Islet precursor cell (in vitro differentiated cells): ENCODE data around the gene SUPT3H.
A peak's percentile ranks its signal among the peaks of the same experiment; 100 is the strongest.
"Not testable (repeated sequence)": the region's sequence is repeated elsewhere in the genome, so short reads cannot be mapped to it uniquely, and the experiment has no call there.

Experiments used
- DNase-seq: peaks from one replicate; pipeline ENCODE4 v3.0.0-alpha.2; 2018

SUPT3H gene

DNA sequence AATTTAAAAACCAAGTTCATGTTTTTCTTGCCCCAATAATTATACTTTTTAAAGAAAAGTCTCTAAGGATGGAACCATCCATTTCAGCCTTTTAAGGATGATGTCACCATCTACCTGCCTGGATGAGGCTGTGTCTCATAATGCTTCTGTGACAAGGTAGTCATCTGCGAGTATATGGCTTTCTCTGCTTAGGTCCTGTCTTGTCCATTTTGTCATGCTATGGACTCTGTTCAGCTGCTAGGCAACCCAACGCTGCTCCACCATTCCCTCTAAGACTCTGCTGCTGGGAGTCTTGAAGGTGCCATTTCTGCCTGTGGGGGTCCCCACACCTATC, 509.4 kb downstream of the SUPT3H start:
- DNase-seq = no peak

DNA sequence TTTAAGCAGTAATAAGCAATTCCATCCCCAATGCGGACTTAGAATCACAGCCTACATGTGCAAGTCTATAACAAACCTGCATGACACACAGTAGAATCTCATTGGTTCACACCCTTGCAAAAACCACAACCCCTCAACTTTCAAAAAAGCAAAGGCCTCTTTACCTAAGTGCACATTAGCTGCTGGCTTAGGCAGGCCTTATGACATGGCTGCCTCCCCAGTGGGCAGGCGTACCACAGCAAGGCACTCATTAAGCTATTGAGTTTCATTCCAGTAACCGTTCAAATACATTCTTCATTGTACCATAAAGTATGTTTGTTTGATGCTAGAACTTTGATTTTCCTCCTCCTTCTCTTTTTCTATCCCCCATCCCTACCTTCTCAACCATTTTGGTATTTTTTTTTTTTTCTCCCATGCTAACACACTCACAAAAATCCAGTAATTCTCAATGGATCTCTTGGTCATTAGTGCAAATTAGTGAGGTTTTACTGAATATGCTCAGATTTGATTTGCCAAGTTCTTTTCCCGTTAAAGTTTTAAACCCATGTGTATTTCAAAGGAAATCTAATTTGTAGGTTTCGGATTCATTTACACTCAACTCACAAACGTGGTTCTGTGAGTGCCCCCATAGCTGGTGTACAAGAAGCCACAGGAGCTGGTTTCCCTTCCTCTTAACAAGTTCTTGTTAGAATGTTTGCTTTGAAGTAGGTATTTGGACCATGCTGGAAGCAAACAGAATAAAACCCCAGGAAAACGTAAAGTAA, 510.0 kb downstream of the SUPT3H start:
- DNase-seq = no peak

DNA sequence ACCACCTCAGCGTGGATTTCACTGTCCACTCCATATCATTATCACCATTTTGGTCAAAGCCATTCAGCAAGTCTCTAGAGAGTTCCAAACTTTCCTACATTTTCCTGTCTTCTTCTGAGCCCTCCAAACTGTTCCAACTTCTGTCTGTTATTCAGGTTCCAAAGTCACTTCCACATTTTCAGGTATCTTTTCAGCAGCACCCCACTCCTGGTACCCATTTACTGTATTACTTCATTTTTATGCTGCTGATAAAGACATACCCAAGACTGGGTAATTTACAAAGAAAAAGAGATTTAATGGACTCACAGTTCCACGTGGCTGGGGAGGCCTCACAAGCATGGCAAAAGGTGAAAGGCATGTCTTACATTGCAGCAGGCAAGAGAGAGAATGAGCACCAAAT, 512.5 kb downstream of the SUPT3H start:
- DNase-seq = not testable (repeated sequence)

DNA sequence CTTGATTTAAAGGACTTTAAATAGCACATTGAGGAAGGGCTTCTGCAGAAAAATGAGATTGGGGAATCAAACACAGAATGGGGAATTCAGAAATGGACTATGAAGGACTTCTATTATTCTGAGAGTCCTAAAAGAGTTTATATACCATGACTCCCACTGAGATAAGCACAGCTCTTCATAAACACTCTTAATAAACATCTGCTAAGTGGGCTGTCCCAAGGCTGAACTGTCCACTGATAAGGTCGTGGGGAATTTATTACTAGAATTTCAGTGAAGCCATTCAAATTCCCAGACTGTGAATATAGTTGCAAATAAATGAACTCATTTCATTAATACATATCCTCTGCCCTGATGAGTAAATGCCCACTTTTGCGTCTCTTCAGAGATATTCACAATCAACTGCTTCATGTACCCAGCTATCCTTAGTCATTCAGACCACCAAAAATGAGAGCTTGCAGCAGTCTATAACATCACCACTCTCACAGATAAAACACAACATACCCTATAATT, 517.8 kb downstream of the SUPT3H start:
- DNase-seq = no peak

DNA sequence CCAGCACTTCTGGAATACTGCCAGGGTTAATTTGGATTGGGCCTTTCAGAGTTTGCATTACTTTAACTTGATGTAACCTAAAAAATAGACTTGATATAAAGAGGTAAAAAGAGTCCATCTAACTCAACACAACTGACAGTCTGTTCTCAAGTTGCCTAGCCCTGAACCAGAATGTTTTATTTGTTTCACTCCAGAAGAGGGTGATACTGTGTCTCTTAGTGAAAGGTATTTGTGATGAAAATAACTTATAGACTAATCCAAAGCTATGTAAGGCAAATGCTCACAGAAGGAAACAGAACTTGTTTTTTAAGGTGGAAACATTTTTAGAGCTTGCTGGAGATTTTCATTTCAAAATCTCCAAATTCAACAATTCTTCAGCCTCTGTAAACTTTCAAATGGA, 518.7 kb downstream of the SUPT3H start:
- DNase-seq = no peak

DNA sequence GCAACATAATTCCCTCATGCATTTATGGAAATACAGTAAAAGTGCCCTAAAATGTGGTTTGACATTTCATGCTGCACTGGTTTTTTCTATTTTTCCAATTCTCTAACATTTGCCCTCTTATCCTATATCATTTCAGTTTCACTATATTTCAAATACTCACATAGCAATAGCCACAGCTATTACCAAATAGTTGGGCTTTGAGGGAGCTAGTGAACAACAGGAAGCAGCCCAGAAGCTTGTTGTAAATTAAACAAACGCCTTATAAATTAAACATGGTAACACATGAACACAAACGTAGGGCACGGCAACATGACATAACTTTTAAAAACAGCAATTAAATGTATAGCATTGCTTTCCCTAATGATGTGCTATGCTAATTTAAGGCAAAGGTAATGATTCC, 521.3 kb downstream of the SUPT3H start:
- DNase-seq = no peak

DNA sequence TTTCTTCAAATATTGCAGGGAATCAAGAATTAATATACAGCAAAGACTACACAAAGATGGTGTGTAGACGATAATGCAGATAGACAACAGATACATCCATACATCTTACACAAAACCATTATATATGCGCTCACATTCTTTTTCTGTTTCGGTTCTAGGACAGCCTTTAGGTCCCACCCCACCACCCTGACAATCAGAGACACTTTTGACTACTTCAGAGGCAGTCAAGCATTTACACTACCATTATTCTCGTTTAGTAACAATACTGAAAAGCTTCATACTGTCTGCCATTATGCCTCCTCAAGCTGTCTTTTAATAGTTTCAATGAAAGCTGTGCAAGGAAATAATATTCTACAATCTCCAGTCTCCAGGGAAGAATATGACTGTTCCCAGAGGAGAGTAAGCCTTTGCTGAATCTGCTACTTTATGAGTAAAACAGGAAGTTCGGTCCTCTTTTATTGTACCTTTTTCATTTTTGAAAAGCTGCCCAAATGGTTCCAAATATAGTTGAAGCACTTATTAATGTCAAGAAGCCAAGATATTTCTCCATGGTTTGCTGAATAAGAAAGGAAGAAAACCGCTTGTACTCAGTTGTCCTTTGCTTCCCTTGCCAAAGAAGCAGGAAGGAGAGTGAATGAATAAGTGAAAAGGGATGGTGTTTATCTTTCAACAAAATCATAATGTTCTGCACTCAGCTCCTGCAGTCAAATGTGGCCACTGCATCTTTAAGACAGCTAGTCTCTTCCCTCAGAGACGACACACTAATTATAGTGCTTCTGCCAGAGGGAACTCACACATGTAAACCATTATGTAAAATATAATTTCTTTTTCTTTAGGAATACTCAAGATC, 521.9 kb downstream of the SUPT3H start:
- no peak for DNase-seq

DNA sequence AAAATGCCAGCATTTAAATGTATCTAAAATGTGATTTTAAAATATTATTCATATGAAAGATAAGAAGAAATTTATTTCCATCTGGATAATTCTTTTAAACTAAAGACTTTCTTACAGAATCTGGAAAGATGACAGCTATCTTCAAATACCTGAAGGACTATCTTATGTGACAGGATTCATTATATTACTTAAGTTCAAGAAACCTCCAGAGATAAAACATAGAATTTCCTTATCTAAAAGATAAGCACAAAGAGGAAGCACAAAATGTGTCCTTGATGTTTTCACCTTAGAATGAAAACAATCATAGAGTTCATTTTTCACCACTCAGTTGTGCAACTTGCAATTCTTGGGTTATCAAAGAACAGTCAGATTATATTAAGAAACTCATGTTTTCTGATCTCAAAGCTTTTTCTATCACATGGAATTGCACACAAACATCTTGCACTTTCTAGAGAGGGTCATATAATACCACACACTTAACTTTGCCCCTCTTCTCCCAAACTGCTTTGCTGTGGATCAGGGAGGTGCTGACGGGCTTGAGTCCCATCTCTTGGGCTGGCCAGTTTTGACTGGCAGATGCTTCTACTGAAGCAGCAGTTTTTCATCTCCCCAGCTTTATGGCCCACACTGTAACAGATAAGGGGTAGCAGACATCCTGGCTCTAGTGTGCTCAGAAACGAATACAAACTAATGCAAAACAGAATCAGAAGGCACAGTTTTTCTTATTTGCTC, 522.9 kb downstream of the SUPT3H start:
- DNase-seq = no peak

DNA sequence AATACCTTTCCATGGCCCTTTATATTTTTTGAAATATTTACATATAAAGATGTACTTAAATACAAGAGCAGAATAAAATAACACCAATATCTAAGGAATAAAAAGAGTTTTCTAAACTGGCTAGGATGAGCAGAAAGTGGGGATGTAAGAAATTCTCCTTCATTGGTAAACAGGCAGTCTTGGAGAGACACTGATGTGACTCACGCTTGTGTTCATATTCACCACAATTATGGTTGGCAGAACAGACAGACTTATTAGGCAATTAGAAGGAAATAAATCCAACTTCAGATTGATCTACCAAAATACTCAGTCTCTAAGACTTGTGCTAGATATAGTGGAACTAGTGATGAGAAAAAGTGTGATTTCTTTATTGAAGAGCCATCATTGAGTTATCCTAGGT, 526.6 kb downstream of the SUPT3H start:
- no peak for DNase-seq

DNA sequence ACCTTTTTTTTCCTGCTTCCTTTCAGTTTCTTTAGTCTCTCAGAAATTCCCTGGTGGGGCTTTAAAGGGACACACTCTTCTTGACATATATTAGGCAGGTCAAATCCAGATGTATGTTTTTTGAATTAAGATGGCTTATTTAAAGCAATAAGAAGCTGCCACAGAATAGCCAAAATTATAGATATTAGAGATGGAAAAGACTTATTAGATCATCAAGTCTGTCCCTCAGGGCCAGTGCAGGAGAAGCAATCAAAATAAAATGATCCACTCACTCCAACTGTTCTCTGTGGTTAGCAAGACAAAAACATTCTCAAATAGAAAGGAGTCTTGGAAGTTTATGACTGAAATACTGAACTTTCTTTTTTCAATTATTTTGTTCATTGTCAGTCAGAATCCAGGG, 527.4 kb downstream of the SUPT3H start:
- no peak for DNase-seq

DNA sequence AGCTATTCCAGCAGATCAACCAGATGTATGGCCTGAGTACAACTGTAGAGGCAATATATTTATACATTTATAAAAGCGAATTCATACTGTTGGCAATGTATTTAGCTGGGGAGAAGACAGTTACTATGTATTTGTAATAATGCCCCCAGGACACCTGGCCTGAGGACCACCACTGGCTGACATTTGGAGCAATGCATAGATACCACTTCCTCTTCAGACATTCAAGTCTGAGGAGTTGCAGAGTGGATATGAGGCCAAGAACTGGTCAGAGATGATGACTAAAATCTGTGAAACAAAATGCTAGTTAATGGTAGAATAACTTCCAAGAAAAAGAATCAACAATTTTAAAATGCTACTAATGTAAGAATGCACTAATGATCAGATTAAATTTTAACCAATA, 527.9 kb downstream of the SUPT3H start:
- no peak for DNase-seq

DNA sequence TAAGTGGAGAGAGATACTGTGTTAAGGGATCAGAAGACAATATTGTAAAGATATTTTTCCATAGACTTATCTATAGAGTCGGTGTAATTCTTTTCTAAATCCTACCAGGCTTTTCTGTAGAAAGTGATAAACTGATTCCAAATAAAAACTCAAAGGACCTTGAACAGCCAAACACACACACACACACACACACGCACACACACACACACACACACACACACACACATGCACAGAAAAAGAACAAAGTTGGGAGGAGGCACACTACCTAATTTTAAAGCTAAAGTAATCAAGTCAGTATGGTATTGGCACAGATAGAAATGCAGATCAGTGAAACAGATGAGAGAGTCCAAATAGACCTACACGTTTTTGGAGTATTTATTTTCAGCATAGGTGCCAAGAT, 534.0 kb downstream of the SUPT3H start:
- DNase-seq = no peak

DNA sequence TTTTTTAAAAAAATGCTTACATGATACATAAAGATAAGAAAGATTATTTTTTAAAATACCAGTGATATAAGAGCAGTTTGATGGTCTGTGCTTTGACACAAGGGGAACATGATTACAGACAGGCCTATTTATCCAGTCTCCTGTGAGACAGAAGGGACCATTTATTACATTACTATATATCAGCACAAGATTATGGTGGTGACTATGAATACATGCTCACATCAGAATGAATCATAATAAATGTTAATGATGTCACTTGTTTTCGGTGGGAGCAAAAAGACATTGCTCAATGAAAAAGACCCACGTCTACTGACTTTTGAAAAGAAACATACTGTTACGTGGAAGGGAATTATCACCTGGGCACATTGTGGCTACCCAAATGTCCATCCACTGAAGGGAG, 535.1 kb downstream of the SUPT3H start:
- no peak for DNase-seq

DNA sequence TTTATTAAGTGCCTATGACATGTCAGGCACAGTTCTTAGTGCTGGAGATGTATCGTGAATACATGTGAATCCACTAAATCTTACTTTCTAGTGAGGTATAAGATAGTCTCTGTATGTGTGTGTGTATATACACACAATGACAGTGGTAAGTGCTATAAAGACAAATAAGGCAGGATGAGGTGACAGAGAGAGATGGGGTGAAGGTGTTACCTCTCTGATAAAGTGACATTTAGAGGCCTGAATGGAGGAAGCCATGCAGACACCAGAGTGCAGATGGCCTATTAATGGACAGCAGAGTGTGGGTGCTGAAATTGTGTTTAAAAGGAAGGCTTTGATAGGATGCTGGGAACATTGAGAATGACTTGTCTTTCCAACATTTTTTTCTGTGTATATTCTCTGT, 535.9 kb downstream of the SUPT3H start:
- no peak for DNase-seq

DNA sequence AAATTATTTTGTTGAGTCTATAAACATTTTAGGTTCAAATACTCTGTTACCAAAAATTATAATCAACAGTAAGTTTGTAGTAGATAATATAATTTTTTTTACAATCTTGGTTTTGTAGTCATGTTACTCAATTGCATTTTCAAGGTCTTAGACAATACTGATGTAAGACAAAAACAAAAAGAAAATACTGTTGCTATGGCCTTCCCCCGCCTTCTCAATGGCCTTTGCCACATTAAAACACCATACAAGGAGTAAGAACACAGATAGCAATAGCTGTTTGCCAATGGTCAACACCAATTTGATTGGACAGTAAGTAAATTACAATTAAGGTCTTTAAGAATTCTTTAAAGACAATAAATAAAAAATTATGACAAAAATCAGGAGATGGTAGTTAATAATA, 540.0 kb downstream of the SUPT3H start:
- no peak for DNase-seq

DNA sequence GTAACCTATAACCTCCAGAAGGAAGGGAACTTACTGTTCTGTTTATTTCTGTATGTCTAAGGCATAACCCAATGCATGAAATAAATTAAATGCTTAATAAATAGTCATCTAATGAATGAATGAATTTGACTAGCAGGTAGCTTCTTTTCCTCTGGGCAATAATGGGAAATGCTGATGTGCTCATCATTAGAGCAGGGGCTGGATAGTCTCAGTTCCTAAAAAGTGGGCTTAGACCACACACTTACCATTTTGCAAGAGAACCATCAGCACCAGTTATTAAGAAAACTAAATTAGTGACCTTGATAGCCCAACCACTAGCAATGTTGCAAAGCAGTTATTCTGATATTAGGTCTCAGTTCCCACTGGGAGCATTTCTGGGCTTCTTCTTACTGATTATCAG, 540.5 kb downstream of the SUPT3H start:
- no peak for DNase-seq

DNA sequence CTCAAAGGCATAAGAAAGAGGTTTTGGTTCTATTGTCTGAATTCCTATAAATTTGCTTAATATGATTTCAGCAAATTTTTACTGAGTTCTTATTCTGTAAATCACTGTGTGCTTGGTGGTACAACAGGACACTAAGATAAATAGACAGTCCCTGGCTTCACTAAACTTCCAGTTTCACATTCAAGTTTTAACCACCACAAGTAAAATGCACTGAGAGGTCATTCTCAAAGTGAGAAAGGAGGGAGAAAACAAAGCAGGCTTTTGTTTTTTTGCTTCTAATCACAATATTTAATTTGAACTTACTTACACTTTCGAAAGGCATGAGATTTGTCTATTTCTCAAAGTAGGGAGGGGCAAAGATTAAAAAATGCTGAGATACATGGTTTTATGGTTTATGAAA, 544.5 kb downstream of the SUPT3H start:
- no peak for DNase-seq

DNA sequence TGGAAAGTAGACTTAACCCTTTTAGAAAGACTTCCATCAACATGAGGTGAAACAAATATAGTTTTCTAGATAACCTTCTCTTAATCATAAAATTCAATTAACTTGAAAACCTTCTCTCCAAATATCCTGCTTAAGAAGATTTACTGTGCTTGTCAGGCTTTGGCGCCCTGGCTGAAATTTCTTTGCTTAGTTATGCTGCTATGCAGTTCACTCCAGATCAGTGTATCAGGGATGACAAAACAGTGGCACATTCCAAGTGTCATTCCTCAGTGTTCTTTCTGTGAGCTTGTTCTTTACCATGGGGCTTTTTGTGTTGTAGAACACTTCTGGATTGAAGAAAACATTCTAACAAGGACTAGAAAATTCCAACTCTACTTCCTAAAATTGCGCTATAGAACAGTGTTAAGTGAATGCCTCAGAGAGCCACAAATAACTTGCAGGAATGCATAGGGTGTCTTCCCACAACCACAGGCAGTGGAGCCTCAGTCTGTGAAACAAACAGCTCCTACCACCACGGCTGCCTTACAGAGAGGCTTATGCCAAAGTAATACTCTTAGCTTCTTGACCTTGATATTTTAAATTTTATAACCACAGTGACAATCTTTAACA, 546.6 kb downstream of the SUPT3H start:
- peak; percentile 80 for DNase-seq

DNA sequence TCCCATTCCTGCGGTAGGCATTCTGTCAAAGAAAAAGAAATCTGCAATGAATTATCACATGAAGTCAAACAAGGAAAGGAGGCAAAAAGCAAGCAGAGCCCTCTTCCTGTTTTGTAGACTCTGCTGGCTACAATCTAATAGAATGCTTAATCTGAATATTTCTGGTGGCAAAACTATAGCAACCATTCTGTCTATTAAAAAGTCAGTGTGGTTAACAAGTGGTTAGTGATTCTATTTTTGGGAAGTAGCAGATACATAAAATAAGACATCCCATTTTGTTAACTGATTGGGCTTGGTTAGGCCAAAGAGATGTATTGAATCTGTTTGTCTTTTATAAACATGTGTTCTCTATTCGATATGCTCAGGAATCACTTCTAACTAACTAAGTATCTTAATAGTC, 547.9 kb downstream of the SUPT3H start:
- no peak for DNase-seq

DNA sequence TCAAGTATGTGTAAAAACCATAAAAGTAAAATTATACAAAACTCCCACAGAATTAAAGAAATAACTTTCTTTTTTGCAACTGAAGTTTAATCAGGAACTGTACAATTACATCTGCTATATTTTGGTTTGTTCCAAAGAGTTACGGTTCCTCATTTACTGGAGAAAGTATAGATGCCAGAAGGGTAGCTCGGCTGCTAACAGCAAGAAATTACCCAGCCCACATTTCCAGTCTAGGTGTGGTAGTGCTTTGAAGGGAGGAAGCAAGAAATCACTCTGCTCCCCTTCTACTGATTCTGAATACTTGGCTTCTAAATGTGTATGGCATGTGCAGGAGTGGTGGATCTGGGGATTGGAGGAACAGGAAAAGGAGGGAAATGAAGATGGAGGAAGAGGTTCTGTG, 549.0 kb downstream of the SUPT3H start:
- DNase-seq = no peak

DNA sequence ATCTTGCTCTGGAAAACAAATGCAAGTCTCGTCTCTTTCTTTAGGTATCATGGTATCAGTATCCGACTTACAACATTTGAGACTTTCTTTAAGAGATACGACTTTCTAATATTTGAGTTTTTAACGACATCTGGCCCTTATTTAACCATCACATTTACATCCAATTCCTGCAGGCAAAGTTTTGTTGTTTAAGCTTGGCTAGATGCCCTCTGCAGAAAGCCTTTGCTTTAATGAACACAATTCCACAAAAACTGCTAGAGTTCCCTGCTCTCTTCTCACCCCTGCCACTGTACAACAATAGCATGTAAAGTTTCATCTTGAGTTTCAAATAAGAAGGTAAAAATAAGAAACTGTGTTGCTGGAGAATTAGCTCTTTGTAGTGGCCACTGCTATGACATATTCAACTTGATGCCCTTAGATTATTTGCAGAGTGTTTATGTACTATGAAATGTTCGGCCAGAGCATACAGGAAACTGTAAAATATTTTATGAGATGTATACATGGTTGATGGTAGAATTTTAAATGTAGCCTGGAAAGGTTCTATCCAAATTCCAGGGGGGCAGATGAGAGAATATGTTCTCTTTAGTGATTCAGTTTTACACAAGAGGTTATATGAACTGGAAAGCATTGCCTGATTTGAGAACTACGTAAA, 551.6 kb downstream of the SUPT3H start:
- DNase-seq = no peak

DNA sequence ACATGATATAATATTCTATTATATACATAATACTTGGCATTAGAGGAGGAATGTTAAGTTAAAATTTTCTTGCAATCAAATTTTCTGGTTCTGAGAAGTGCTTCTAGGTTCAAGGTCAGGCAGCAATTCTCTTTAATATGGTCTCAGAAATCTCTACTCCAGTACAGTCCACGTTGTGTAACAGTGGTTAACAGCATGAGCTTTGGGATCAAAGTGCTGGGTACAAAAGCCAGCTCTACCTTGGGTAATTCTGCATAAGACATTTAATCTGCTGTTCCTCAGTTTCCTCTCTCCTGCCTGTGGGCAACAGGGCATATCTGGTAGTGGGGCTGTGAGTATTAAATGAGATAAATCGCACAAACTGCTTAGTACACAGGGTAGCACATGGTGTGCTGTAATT, 552.5 kb downstream of the SUPT3H start:
- DNase-seq = no peak

DNA sequence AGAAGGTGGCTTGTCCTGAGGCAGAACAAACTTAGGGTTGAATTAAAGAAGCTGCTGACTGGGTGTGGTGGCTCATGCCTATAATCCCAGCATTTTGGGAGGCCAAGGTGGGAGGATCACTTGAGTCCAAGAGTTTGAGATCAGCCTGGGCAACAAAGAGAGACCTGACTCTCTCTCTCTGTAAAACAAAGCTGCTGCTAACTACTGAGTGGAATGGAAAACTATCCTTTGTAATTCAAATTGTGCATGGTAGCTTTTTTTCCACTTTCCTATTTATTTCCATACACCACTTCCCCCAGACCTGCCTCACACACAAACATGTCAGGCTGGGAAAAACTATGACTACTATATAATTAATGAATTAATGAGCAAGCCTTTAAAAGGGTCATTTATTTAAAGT, 553.2 kb downstream of the SUPT3H start:
- DNase-seq = no peak
